DND-41 (cell line): ENCODE measurements around the gene OR10H1.

Experiments used
- ATAC-seq: fragments of 200-7000 bp; cut with Tn5 transposase; 3 replicates; pipeline ENCODE4 v1.9.1; 2021; ENCODE audit warnings: low read depth; ENCODE audit not compliant: insufficient read depth
- DNase-seq: peaks from one replicate; pipeline ENCODE4 v3.0.0-alpha.2; 2020
- H2AFZ ChIP-seq: 2 replicates; pipeline ENCODE4 v1.6.0; 2012; ENCODE audit warnings: low read depth, low read length
- H3K27ac ChIP-seq: 2 replicates; pipeline ENCODE4 v1.5.1; 2012; ENCODE audit warnings: low read length, inconsistent platforms
- H3K27me3 ChIP-seq: fragments of 200-600 bp; sonication (generic); 2 replicates; pipeline ENCODE4 v1.6.0; 2012; ENCODE audit warnings: low read length, mild to moderate bottlenecking, inconsistent platforms; ENCODE audit not compliant: insufficient read depth, poor library complexity
- H3K36me3 ChIP-seq: 2 replicates; pipeline ENCODE4 v1.5.1; 2012; ENCODE audit warnings: low read length, inconsistent platforms; ENCODE audit not compliant: insufficient read depth
- H3K4me1 ChIP-seq: 2 replicates; pipeline ENCODE4 v1.5.1; 2012; ENCODE audit warnings: mild to moderate bottlenecking, low read length; ENCODE audit not compliant: insufficient read depth
- H3K4me2 ChIP-seq: 2 replicates; pipeline ENCODE4 v1.6.0; 2012; ENCODE audit warnings: mild to moderate bottlenecking, moderate library complexity, low read length, inconsistent platforms; ENCODE audit not compliant: insufficient read depth
- H3K4me3 ChIP-seq, 2 experiments: fragments of 200-600 bp in 1 of 2; shearing (Covaris generic) in 1 of 2; 2 replicates each; pipeline ENCODE4 v1.5.1; 2012 to 2016; ENCODE audit warnings: inconsistent platforms in 2 of 2, low read length in 2 of 2, mild to moderate bottlenecking in 2 of 2, low read depth in 1 of 2, moderate library complexity in 1 of 2
- H3K79me2 ChIP-seq: 2 replicates; pipeline ENCODE4 v1.6.0; 2012; ENCODE audit warnings: low read length, inconsistent platforms; ENCODE audit not compliant: insufficient read depth
- H3K9ac ChIP-seq: 2 replicates; pipeline ENCODE4 v1.6.0; 2012; ENCODE audit warnings: low read depth, mild to moderate bottlenecking, inconsistent platforms, low read length, moderate library complexity
- H3K9me3 ChIP-seq: 2 replicates; pipeline ENCODE4 v1.5.1; 2012; ENCODE audit warnings: low read length, moderate library complexity, mild to moderate bottlenecking, inconsistent platforms; ENCODE audit not compliant: insufficient read depth, severe bottlenecking
- H4K20me1 ChIP-seq: 2 replicates; pipeline ENCODE4 v1.6.0; 2012; ENCODE audit warnings: low read length; ENCODE audit not compliant: insufficient read depth
- CTCF ChIP-seq: IDR thresholded peaks from 2 replicates; pipeline ENCODE4 v1.5.1; 2012; ENCODE audit warnings: borderline replicate concordance, low read length, moderate library complexity, mild to moderate bottlenecking; ENCODE audit not compliant: poor library complexity, severe bottlenecking; ENCODE audit errors: extremely low read depth
- EZH2 ChIP-seq: IDR thresholded peaks from 3 replicates; pipeline ENCODE4 v1.6.1; 2012; ENCODE audit warnings: borderline replicate concordance, low read depth, mild to moderate bottlenecking, moderate library complexity, low read length, inconsistent platforms; ENCODE audit not compliant: severe bottlenecking

OR10H1 gene

GRCh38 chr19:15828121-15828610 is 12.7 kb upstream of the OR10H1 start:
- Histone ChIP-seq H3K36me3 (no peaks in the 10 kb centered on the region), H3K4me3 (no peak overlapping the region), H3K9ac (no peak overlapping the region), H3K79me2 (no peaks in the 10 kb centered on the region), H3K27me3 (no peaks in the 10 kb centered on the region), H3K4me1 (no peaks in the 10 kb centered on the region), H3K27ac (no peak overlapping the region), H3K4me2 (no peak overlapping the region), H2AFZ (no peak overlapping the region), H4K20me1 (no peaks in the 10 kb centered on the region), H3K9me3 (no peaks in the 10 kb centered on the region)
- TF ChIP-seq CTCF = no peak
- no peak for TF ChIP-seq EZH2
- no peak for ATAC-seq
- DNase-seq = no peak

GRCh38 chr19:15825753-15826152 is 10.3 kb upstream of the OR10H1 start:
- H3K36me3 ChIP-seq = no peaks in the 10 kb centered on the region
- H2AFZ ChIP-seq = no peak overlapping the region
- no peaks in the 10 kb centered on the region for H3K4me1 ChIP-seq
- H3K9me3 ChIP-seq = no peaks in the 10 kb centered on the region
- H4K20me1 ChIP-seq = no peaks in the 10 kb centered on the region
- H3K27ac ChIP-seq = no peak overlapping the region
- no peaks in the 10 kb centered on the region for H3K27me3 ChIP-seq
- no peak overlapping the region for H3K4me2 ChIP-seq
- DNase-seq (no peak), ATAC-seq (no peak)
- no peaks in the 10 kb centered on the region for H3K79me2 ChIP-seq
- no peak overlapping the region for H3K9ac ChIP-seq
- no peak overlapping the region for H3K4me3 ChIP-seq
- TF ChIP-seq CTCF = no peak
- TF ChIP-seq EZH2 = no peak

GRCh38 chr19:15820646-15821045 is 5.2 kb upstream of the OR10H1 start:
- no peaks in the 10 kb centered on the region for H3K27me3 ChIP-seq
- DNase-seq (no peak), ATAC-seq (no peak)
- no peaks in the 10 kb centered on the region for H3K79me2 ChIP-seq
- H3K36me3 ChIP-seq = no peaks in the 10 kb centered on the region
- no peak overlapping the region for H2AFZ ChIP-seq
- H3K4me2 ChIP-seq = no peak overlapping the region
- H3K4me1 ChIP-seq = no peaks in the 10 kb centered on the region
- no peaks in the 10 kb centered on the region for H3K9me3 ChIP-seq
- H3K27ac ChIP-seq = no peak overlapping the region
- H4K20me1 ChIP-seq = no peaks in the 10 kb centered on the region
- TF ChIP-seq EZH2 (no peak), CTCF (no peak)
- no peak overlapping the region for H3K9ac ChIP-seq
- H3K4me3 ChIP-seq = no peak overlapping the region

GRCh38 chr19:15813916-15814315 is 1.5 kb downstream of the OR10H1 start:
- H3K9me3 ChIP-seq = no peaks in the 10 kb centered on the region
- H2AFZ ChIP-seq = no peak overlapping the region
- no peak overlapping the region for H3K27ac ChIP-seq
- no peak overlapping the region for H3K4me3 ChIP-seq
- no peaks in the 10 kb centered on the region for H4K20me1 ChIP-seq
- ATAC-seq = no peak
- H3K79me2 ChIP-seq = no peaks in the 10 kb centered on the region
- no peaks in the 10 kb centered on the region for H3K36me3 ChIP-seq
- H3K4me2 ChIP-seq = no peak overlapping the region
- no peak for TF ChIP-seq CTCF
- no peak for TF ChIP-seq EZH2
- no peaks in the 10 kb centered on the region for H3K4me1 ChIP-seq
- no peak for DNase-seq
- H3K27me3 ChIP-seq = no peaks in the 10 kb centered on the region
- no peak overlapping the region for H3K9ac ChIP-seq
